ENCODE measurements around the gene WWOX. TPM values are rescaled to one million over a fixed set of nuclear protein-coding genes. Genes with fewer than 3 reads are reported as not detected.

WWOX gene
- total and polyA plus RNA-seq, 2 donors (not counting 3 experiments of a cell fraction or from before 2014, with no cell fraction given): 6.2 to 12.5 TPM

DNA sequence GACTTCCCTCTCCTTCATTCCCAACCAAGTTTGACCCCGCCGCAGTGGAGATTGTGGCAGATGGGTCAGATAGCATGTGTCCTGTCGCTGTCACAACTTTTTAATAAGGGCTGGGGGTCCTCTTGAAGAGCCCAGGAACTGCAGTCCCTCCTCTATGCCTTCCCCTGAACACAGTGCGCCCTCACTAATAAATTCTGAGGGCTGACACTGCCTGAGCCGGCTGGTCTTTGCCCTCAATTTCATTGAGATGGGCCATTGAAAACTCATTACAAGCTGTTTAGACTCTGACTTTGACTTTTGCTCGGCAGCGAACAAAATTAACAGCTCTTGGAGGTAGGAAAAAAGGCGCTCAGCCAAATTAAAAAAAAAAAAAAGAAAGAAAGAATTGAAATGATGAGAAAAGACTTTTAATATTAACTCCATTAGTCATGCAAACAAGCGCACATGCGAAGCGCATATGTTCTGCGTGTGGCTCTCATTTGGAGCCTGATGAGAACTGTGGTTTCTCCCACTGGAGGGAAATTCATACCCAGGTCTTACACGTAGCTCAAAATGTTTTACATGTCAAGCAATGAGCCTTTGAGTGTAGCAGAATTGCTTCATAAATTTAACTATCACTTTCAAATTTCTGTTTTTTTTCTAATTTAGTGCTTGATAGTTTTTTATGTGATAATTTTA is 704.7 kb downstream of the WWOX start:
- H3K4me1 ChIP-seq (ENCODE audit: control insufficient read depth, extremely low read depth, insufficient read depth, low read length): no peaks in the 10 kb centered on the region
- TF ChIP-seq FOS (IDR thresholded peaks at IDR 0.05; ENCODE audit: borderline replicate concordance, insufficient read depth, low read length) (no peak), POLR2A (IDR thresholded peaks at IDR 0.05; ENCODE audit: low read depth, low read length) (no peak), JUN (IDR thresholded peaks at IDR 0.05; ENCODE audit: borderline replicate concordance, insufficient read depth, insufficient read length, low read depth) (no peak), GATA2 (IDR thresholded peaks at IDR 0.05; ENCODE audit: insufficient read depth, insufficient read length, low read depth, low read length) (no peak), EZH2 (IDR thresholded peaks at IDR 0.05; ENCODE audit: borderline replicate concordance, low read depth, low read length, severe bottlenecking) (no peak), MYC (IDR thresholded peaks at IDR 0.05; ENCODE audit: low read depth, low read length) (no peak), POLR2AphosphoS5 (IDR thresholded peaks at IDR 0.05; ENCODE audit: insufficient read depth, low read depth, low read length) (no peak)
- TF ChIP-seq, protein P1, sequence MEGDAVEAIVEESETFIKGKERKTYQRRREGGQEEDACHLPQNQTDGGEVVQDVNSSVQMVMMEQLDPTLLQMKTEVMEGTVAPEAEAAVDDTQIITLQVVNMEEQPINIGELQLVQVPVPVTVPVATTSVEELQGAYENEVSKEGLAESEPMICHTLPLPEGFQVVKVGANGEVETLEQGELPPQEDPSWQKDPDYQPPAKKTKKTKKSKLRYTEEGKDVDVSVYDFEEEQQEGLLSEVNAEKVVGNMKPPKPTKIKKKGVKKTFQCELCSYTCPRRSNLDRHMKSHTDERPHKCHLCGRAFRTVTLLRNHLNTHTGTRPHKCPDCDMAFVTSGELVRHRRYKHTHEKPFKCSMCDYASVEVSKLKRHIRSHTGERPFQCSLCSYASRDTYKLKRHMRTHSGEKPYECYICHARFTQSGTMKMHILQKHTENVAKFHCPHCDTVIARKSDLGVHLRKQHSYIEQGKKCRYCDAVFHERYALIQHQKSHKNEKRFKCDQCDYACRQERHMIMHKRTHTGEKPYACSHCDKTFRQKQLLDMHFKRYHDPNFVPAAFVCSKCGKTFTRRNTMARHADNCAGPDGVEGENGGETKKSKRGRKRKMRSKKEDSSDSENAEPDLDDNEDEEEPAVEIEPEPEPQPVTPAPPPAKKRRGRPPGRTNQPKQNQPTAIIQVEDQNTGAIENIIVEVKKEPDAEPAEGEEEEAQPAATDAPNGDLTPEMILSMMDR (IDR thresholded peaks at IDR 0.05; ENCODE audit: extremely low read depth in 1 of 2, insufficient read depth in 1 of 2, low read depth in 1 of 2, low read length in 2 of 2): no peak
- TF ChIP-seq, protein P2, sequence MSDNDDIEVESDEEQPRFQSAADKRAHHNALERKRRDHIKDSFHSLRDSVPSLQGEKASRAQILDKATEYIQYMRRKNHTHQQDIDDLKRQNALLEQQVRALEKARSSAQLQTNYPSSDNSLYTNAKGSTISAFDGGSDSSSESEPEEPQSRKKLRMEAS (IDR thresholded peaks at IDR 0.05; ENCODE audit: insufficient read depth, insufficient read length): no peak
- H3K36me3 ChIP-seq (ENCODE audit: control insufficient read depth in 2 of 2, extremely low read depth in 1 of 2, insufficient read depth in 2 of 2, low read length in 2 of 2): no peaks in the 10 kb centered on the region
- no peak overlapping the region for H3K9ac ChIP-seq (replicated peaks; ENCODE audit: extremely low read depth, insufficient read depth, low read length)
- POLR2A ChIA-PET: no interaction called here
- H3K4me2 ChIP-seq (ENCODE audit: insufficient read depth, low read length): no peak overlapping the region
- no peaks in the 10 kb centered on the region for H3K79me2 ChIP-seq (ENCODE audit: control insufficient read depth, insufficient read depth, low read length)
- H3K27ac ChIP-seq (ENCODE audit: insufficient read depth, low read depth, low read length): no peak overlapping the region
- H4K20me1 ChIP-seq (replicated peaks; ENCODE audit: control insufficient read depth, extremely low read depth, insufficient read depth, low read length): no peaks in the 10 kb centered on the region
- H3K27me3 ChIP-seq (ENCODE audit: control insufficient read depth in 2 of 2, insufficient read depth in 2 of 2, low read length in 2 of 2): no peaks in the 10 kb centered on the region
- dilution Hi-C loops (cut with MboI; ENCODE audit: extremely low pct_ligation_motif_present, low sequenced_read_pairs): no loop called here
- CTCF ChIA-PET: no interaction called here
- H3K4me3 ChIP-seq (replicated peaks in 1 of 3; ENCODE audit: insufficient read depth in 1 of 3, low read depth in 1 of 3, low read length in 3 of 3): no peak overlapping the region
- no peak overlapping the region for H2AFZ ChIP-seq (ENCODE audit: low read depth, low read length)
- intact Hi-C loops (cut with micrococcal nuclease): no loop called here
- no TSS peak for BruUV-seq (replicated peaks)
- no peak for FAIRE-seq
- DNase-seq (ENCODE audit: low read depth, low spot score): no peak
- H3K9me1 ChIP-seq (replicated peaks; ENCODE audit: control insufficient read depth, extremely low read depth, insufficient read depth, low read length): no peaks in the 10 kb centered on the region
- peaks cover 8% of the 10 kb centered on the region for H3K9me3 ChIP-seq (replicated peaks; ENCODE audit: control insufficient read depth, insufficient read depth, low read length)
